ENCODE data around the gene AKAP9. TPM values are rescaled to one million over a fixed set of nuclear protein-coding genes. Genes with fewer than 3 reads are reported as not detected.

Gene AKAP9
- total RNA-seq, 4 donors from 2014 or later, result 32.5 to 125 (median 63.5) TPM

GRCh38 chr7:92057375-92057774 lies 116.7 kb downstream of the AKAP9 start:
- H3K36me3 ChIP-seq, result no peaks in the 10 kb centered on the region
- no peaks in the 10 kb centered on the region for H3K27me3 ChIP-seq
- intact Hi-C loops (cut with DNase I; ENCODE audit: low total_unique reads), result no loop called here
- H3K4me3 ChIP-seq, result no peak overlapping the region
- no peaks in the 10 kb centered on the region for H3K9me3 ChIP-seq
- H3K4me1 ChIP-seq, result no peaks in the 10 kb centered on the region
- H3K27ac ChIP-seq, result no peak overlapping the region
- no peak for DNase-seq
- TF ChIP-seq POLR2A (IDR thresholded peaks at IDR 0.05), result no peak
- TF ChIP-seq, protein P1, sequence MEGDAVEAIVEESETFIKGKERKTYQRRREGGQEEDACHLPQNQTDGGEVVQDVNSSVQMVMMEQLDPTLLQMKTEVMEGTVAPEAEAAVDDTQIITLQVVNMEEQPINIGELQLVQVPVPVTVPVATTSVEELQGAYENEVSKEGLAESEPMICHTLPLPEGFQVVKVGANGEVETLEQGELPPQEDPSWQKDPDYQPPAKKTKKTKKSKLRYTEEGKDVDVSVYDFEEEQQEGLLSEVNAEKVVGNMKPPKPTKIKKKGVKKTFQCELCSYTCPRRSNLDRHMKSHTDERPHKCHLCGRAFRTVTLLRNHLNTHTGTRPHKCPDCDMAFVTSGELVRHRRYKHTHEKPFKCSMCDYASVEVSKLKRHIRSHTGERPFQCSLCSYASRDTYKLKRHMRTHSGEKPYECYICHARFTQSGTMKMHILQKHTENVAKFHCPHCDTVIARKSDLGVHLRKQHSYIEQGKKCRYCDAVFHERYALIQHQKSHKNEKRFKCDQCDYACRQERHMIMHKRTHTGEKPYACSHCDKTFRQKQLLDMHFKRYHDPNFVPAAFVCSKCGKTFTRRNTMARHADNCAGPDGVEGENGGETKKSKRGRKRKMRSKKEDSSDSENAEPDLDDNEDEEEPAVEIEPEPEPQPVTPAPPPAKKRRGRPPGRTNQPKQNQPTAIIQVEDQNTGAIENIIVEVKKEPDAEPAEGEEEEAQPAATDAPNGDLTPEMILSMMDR (IDR thresholded peaks at IDR 0.05), result no peak

- Histone ChIP-seq H3K4me1 (no peaks in the 10 kb centered on the region), H3K27ac (no peak overlapping the region), H3K4me3 (no peak overlapping the region), H3K9me3 (no peaks in the 10 kb centered on the region), H3K27me3 (no peaks in the 10 kb centered on the region), H3K36me3 (no peaks in the 10 kb centered on the region)
- intact Hi-C loops (cut with DNase I; ENCODE audit: low total_unique reads), result no loop called here
- no peak for DNase-seq
- TF ChIP-seq POLR2A (IDR thresholded peaks at IDR 0.05), result no peak
- TF ChIP-seq, protein P1 (IDR thresholded peaks at IDR 0.05), result no peak
These were observed 117.4 kb downstream of the AKAP9 start for GRCh38 chr7:92058040-92058439.

DNA sequence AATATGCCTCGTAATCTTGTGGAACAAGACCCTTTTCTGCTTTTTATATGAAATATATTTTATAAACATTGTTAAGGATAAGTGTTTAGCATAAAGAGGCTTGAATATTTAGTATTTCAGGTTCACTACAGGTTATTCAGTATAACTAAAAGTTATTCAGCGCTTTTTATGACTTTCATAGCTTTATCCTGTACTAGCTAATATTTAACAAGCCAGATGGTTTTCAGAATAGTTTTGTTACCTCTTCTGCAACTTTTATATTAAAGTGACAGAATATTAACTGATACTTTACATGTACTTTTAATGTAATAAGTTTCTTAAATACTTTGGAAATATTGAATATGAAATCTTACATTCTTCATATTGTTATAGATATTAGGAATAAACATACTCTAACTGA lies 118.2 kb downstream of the AKAP9 start:
- DNase-seq, result no peak
- Histone ChIP-seq H3K4me3 (no peak overlapping the region), H3K36me3 (no peaks in the 10 kb centered on the region), H3K4me1 (no peaks in the 10 kb centered on the region), H3K27me3 (no peaks in the 10 kb centered on the region), H3K9me3 (no peaks in the 10 kb centered on the region), H3K27ac (no peak overlapping the region)
- intact Hi-C loops (cut with DNase I; ENCODE audit: low total_unique reads), result no loop called here
- TF ChIP-seq, protein P1 (IDR thresholded peaks at IDR 0.05), result no peak
- TF ChIP-seq POLR2A (IDR thresholded peaks at IDR 0.05), result no peak

GRCh38 chr7:92061154-92061553 lies 120.5 kb downstream of the AKAP9 start:
- H3K9me3 ChIP-seq, result no peaks in the 10 kb centered on the region
- H3K4me3 ChIP-seq, result no peak overlapping the region
- no peaks in the 10 kb centered on the region for H3K27me3 ChIP-seq
- intact Hi-C loops (cut with DNase I; ENCODE audit: low total_unique reads), result no loop called here
- H3K4me1 ChIP-seq, result no peaks in the 10 kb centered on the region
- H3K36me3 ChIP-seq, result no peaks in the 10 kb centered on the region
- H3K27ac ChIP-seq, result no peak overlapping the region
- TF ChIP-seq POLR2A (IDR thresholded peaks at IDR 0.05), result no peak
- TF ChIP-seq, protein P1 (IDR thresholded peaks at IDR 0.05), result no peak
- no peak for DNase-seq

DNA sequence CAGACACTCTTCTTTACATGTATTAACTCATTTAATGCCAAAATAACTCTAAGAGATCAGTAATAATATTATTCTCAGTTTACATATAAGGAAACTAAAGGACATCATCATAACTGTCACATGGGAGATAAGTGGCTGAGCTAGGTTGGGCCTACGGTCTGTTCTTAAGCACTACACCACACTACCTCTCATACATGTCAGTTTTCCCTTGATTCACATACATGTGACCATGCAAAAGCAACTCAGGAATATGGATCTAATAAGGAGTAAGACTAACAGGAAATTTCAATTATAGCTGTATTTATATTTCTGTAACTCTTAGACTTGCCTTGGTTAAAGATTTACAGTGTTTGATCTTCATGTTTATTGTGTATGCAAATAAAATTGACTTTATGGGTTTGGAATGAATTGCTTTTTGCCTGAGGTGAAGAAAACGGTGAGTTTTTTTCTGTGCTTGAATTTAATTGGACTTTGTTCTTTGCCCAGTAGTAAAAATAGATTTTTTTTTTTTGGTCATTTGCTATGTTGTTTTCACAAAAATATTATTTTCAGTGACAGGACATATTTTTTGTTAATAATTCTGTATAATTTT lies 123.9 kb downstream of the AKAP9 start:
- no peak for DNase-seq
- Histone ChIP-seq H3K36me3 (no peaks in the 10 kb centered on the region), H3K9me3 (no peaks in the 10 kb centered on the region), H3K27ac (no peak overlapping the region), H3K27me3 (no peaks in the 10 kb centered on the region), H3K4me3 (no peak overlapping the region), H3K4me1 (no peaks in the 10 kb centered on the region)
- TF ChIP-seq, protein P1 (IDR thresholded peaks at IDR 0.05), result no peak
- no peak for TF ChIP-seq POLR2A (IDR thresholded peaks at IDR 0.05)
- intact Hi-C loops (cut with DNase I; ENCODE audit: low total_unique reads), result no loop called here

Data from uterus (tissue), 4 donors.